ENCODE measurements around the gene TCTN1.
A peak's percentile ranks its signal among the peaks of the same experiment; 100 is the strongest.

TCTN1 gene

GRCh38 chr12:110694330-110694901, 80.5 kb downstream of the TCTN1 start:
- ChIA-PET CTCF (interaction anchor here (0.9 to 2.9 kb wide), 6 partner anchors 17 to 134 kb away, joined by 3 to 10 read pairs (median 4); no protein-coding TSS in a partner anchor), POLR2A (interaction anchor here (0.6 kb wide), 1 partner anchor 261 kb away, joined by 3 read pairs; no protein-coding TSS in a partner anchor)
- no peak for TF ChIP-seq CTCF (IDR thresholded peaks at IDR 0.05; ENCODE audit: control extremely low read depth, extremely low read depth, low read depth, missing control alignments)
- peak; percentile 32 for DNase-seq (ENCODE audit: extremely low spot score)

GRCh38 chr12:110696283-110696682, 82.4 kb downstream of the TCTN1 start:
- POLR2A ChIA-PET: no interaction called here

GRCh38 chr12:110697236-110697635, 83.3 kb downstream of the TCTN1 start:
- DNase-seq (ENCODE audit: extremely low spot score): no peak
- no peak for TF ChIP-seq CTCF (IDR thresholded peaks at IDR 0.05; ENCODE audit: control extremely low read depth, extremely low read depth, low read depth, missing control alignments)
- ChIA-PET POLR2A (no interaction called here), CTCF (interaction anchor here (0.7 to 1.6 kb wide), 21 partner anchors 8 to 247 kb away, joined by 3 to 14 read pairs (median 4); partner anchors contain the start of genes ARPC3, FAM216A and GPN3)

More at GRCh38 chr12:110696283-110696682, 82.4 kb downstream of the TCTN1 start:
- TF ChIP-seq CTCF (IDR thresholded peaks at IDR 0.05; ENCODE audit: control extremely low read depth, extremely low read depth, low read depth, missing control alignments): no peak
- no peak for DNase-seq (ENCODE audit: extremely low spot score)
- CTCF ChIA-PET: interaction anchor here (1.2 kb wide), 1 partner anchor 89 kb away, joined by 3 read pairs; no protein-coding TSS in a partner anchor

- CTCF ChIA-PET: interaction anchor here (0.7 to 1.6 kb wide), 24 partner anchors 9 to 248 kb away, joined by 3 to 14 read pairs (median 4); partner anchors contain the start of genes ARPC3, FAM216A and GPN3
- peak; percentile 86 for DNase-seq (ENCODE audit: extremely low spot score)
- POLR2A ChIA-PET: no interaction called here
- peak; percentile 80 for TF ChIP-seq CTCF (IDR thresholded peaks at IDR 0.05; ENCODE audit: control extremely low read depth, extremely low read depth, low read depth, missing control alignments)
Observed at GRCh38 chr12:110698171-110698902, 84.4 kb downstream of the TCTN1 start.
